ENCODE results near the gene UBR3.

UBR3 gene

DNA sequence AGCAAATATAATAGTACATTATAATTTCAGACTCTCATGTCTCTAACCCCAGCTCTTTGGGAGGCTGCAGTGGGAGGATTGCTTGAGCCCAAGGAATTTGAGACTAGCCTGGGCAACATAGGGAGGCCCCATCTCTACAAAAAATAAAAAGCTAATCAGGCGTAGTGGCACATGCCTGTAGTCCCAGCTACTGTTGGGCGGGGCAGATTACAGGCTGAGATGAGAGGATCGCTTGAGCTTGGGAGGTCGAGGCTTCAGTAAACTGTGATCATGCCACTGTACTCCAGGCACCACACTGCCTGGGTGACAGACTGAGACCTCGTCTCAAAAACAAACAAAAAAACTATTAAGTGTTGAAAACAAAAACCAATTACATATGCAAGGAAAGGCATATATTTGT, 227.7 kb downstream of the UBR3 start:
- no peaks in the 10 kb centered on the region for H3K9me2 ChIP-seq (replicated peaks; ENCODE audit: insufficient read depth, low read length)
- no peaks in the 10 kb centered on the region for H3F3A ChIP-seq (ENCODE audit: insufficient read depth, low read length)
- no peaks in the 10 kb centered on the region for H3K9me3 ChIP-seq (replicated peaks; ENCODE audit: insufficient read depth, low read length)

DNA sequence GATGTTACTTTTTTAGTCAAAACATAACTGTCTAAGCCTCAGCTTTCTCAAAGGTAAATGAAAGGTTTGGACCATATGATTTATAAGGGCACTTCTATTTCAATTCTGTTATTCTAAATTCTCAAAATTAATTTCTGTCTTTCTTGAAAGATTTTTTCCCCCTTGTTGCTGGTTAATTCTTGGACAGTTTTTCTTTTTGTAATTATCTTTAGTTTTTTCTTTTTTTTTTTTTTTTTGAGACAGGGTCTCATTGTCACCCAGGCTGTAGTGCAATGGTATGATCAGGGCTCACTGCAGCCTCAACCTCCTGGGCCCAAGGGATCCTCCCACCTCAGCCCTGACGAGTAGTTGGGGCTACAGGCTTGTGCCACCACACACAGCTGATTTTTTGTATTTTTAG, 229.6 kb downstream of the UBR3 start:
- Histone ChIP-seq H3K4me2 (ENCODE audit: low read depth, low read length) (no peak overlapping the region), H3K9me2 (replicated peaks; ENCODE audit: insufficient read depth, low read length) (no peaks in the 10 kb centered on the region), H2AFZ (ENCODE audit: low read length) (no peak overlapping the region), H3K9me3 (replicated peaks; ENCODE audit: insufficient read depth, low read length) (no peaks in the 10 kb centered on the region), H4K20me1 (ENCODE audit: insufficient read depth, low read length) (no peaks in the 10 kb centered on the region), H3K36me3 (replicated peaks; ENCODE audit: insufficient read depth, low read length) (peaks cover 3% of the 10 kb centered on the region; the same call in 1 of the 2 replicates), H3K27me3 (replicated peaks; ENCODE audit: insufficient read depth, low read length) (no peaks in the 10 kb centered on the region), H3F3A (ENCODE audit: insufficient read depth, low read length) (no peaks in the 10 kb centered on the region), H3K27ac (ENCODE audit: low read length) (no peak overlapping the region), H3K79me2 (ENCODE audit: low read length) (no peaks in the 10 kb centered on the region), H3K9ac (ENCODE audit: low read length) (no peak overlapping the region), H3K4me1 (ENCODE audit: low read length) (no peaks in the 10 kb centered on the region), H3K4me3 (ENCODE audit: low read length) (no peak overlapping the region)
- TF ChIP-seq EZH2 (optimal IDR thresholded peaks at IDR 0.05; ENCODE audit: low read depth, low read length) (no peak), EZH2phosphoT487 (IDR thresholded peaks at IDR 0.05; ENCODE audit: low read length) (no peak)
- TF ChIP-seq, protein P1, sequence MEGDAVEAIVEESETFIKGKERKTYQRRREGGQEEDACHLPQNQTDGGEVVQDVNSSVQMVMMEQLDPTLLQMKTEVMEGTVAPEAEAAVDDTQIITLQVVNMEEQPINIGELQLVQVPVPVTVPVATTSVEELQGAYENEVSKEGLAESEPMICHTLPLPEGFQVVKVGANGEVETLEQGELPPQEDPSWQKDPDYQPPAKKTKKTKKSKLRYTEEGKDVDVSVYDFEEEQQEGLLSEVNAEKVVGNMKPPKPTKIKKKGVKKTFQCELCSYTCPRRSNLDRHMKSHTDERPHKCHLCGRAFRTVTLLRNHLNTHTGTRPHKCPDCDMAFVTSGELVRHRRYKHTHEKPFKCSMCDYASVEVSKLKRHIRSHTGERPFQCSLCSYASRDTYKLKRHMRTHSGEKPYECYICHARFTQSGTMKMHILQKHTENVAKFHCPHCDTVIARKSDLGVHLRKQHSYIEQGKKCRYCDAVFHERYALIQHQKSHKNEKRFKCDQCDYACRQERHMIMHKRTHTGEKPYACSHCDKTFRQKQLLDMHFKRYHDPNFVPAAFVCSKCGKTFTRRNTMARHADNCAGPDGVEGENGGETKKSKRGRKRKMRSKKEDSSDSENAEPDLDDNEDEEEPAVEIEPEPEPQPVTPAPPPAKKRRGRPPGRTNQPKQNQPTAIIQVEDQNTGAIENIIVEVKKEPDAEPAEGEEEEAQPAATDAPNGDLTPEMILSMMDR (IDR thresholded peaks at IDR 0.05; ENCODE audit: low read length) = no peak
- no peak for DNase-seq

More for the DNA sequence above, 227.7 kb downstream of the UBR3 start:
- H3K4me1 ChIP-seq (ENCODE audit: low read length) = no peaks in the 10 kb centered on the region
- no peak overlapping the region for H3K9ac ChIP-seq (ENCODE audit: low read length)
- no peak overlapping the region for H3K4me2 ChIP-seq (ENCODE audit: low read depth, low read length)
- no peak overlapping the region for H3K27ac ChIP-seq (ENCODE audit: low read length)
- DNase-seq = no peak
- 0 out of 2 replicates have a peak, but pooled peaks cover 3% of the 10 kb centered on the region for H3K36me3 ChIP-seq (replicated peaks; ENCODE audit: insufficient read depth, low read length)
- H3K27me3 ChIP-seq (replicated peaks; ENCODE audit: insufficient read depth, low read length) = no peaks in the 10 kb centered on the region
- TF ChIP-seq, protein P1 (IDR thresholded peaks at IDR 0.05; ENCODE audit: low read length) = no peak
- TF ChIP-seq EZH2 (optimal IDR thresholded peaks at IDR 0.05; ENCODE audit: low read depth, low read length) (no peak), EZH2phosphoT487 (IDR thresholded peaks at IDR 0.05; ENCODE audit: low read length) (no peak)
- no peak overlapping the region for H3K4me3 ChIP-seq (ENCODE audit: low read length)
- no peaks in the 10 kb centered on the region for H3K79me2 ChIP-seq (ENCODE audit: low read length)
- H2AFZ ChIP-seq (ENCODE audit: low read length) = no peak overlapping the region
- no peaks in the 10 kb centered on the region for H4K20me1 ChIP-seq (ENCODE audit: insufficient read depth, low read length)

DNA sequence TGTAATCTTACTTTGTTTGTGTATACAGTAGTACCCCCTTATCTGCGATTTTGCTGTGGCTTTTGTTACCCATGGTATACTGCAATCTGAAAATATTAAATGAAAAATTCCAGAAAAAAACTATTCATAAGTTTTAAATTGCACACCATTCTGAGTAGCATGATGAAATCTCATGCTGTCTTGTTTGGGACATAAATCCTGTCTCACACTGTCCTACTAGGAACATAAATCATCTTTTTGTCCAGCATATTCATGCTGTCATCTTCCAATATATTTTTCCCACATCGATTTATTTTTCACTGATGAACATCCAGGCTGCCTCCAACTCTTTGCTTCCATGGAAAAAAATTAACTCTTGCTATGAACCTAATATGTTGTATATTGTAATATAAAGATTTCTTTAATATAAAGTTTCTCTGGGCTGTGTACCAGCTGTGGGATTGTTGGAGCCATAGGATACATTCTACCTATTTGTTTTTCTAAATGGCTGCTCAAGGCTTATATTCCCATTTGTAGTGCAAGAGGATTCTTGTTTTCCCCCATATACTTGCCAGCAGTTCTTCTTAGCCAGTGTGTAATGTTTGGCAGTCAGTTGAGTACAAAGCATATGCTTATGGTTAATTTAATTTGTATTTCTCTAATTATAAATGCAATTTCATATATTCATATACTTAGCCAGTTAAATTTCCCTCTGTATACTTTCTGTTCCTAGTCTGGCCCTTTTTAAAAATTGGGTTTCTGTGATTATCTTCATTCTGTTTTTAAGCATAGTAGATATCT, 236.4 kb downstream of the UBR3 start:
- TF ChIP-seq EZH2phosphoT487 (IDR thresholded peaks at IDR 0.05; ENCODE audit: low read length) (no peak), EZH2 (optimal IDR thresholded peaks at IDR 0.05; ENCODE audit: low read depth, low read length) (no peak)
- TF ChIP-seq, protein P1 (IDR thresholded peaks at IDR 0.05; ENCODE audit: low read length) = no peak
- H3K36me3 ChIP-seq (replicated peaks; ENCODE audit: insufficient read depth, low read length) = peaks cover 3% of the 10 kb centered on the region; the same call in 1 of the 2 replicates

More for the DNA sequence above, 236.4 kb downstream of the UBR3 start:
- Histone ChIP-seq H4K20me1 (ENCODE audit: insufficient read depth, low read length) (no peaks in the 10 kb centered on the region; the same call in 1 of the 2 replicates), H3K27ac (ENCODE audit: low read length) (no peak overlapping the region), H2AFZ (ENCODE audit: low read length) (no peak overlapping the region), H3K4me3 (ENCODE audit: low read length) (no peak overlapping the region), H3K27me3 (replicated peaks; ENCODE audit: insufficient read depth, low read length) (no peaks in the 10 kb centered on the region), H3K9ac (ENCODE audit: low read length) (no peak overlapping the region), H3K9me3 (replicated peaks; ENCODE audit: insufficient read depth, low read length) (no peaks in the 10 kb centered on the region), H3K79me2 (ENCODE audit: low read length) (no peaks in the 10 kb centered on the region), H3F3A (ENCODE audit: insufficient read depth, low read length) (no peaks in the 10 kb centered on the region), H3K9me2 (replicated peaks; ENCODE audit: insufficient read depth, low read length) (no peaks in the 10 kb centered on the region), H3K4me2 (ENCODE audit: low read depth, low read length) (no peak overlapping the region), H3K4me1 (ENCODE audit: low read length) (no peaks in the 10 kb centered on the region)
- DNase-seq = no peak

Data from MM.1S (cell line).